HEK293T (cell line): Measurements from ENCODE around the gene NBPF19.
"Not testable (repeated sequence)": the region's sequence is repeated elsewhere in the genome, so short reads cannot be mapped to it uniquely, and the experiment has no call there.

ENCODE experiments used
- ARNT ChIP-seq: fragments of 450-650 bp; IDR thresholded peaks from 2 replicates; pipeline ENCODE4 v1.6.1; 2017; ENCODE audit warnings: mild to moderate bottlenecking
- BHLHE40 ChIP-seq: fragments of 450-650 bp; IDR thresholded peaks from 2 replicates; pipeline ENCODE4 v1.6.1; 2016; ENCODE audit warnings: mild to moderate bottlenecking, moderate library complexity, borderline replicate concordance
- ELF4 ChIP-seq: fragments of 450-650 bp; IDR thresholded peaks from 2 replicates; pipeline ENCODE4 v1.6.1; 2017; ENCODE audit warnings: antibody characterized with exemption
- FOXM1 ChIP-seq: fragments of 450-650 bp; IDR thresholded peaks from 2 replicates; pipeline ENCODE4 v1.6.1; 2017; ENCODE audit warnings: mild to moderate bottlenecking, borderline replicate concordance
- HDGF ChIP-seq: fragments of 450-650 bp; IDR thresholded peaks from 2 replicates; pipeline ENCODE4 v1.6.1; 2017; ENCODE audit warnings: antibody characterized with exemption, borderline replicate concordance
- SP1 ChIP-seq: fragments of 450-650 bp; IDR thresholded peaks from 2 replicates; pipeline ENCODE4 v1.6.1; 2017
- SUZ12 ChIP-seq: fragments of 450-650 bp; IDR thresholded peaks from 2 replicates; pipeline ENCODE4 v1.6.1; 2016; ENCODE audit warnings: mild to moderate bottlenecking

DNA sequence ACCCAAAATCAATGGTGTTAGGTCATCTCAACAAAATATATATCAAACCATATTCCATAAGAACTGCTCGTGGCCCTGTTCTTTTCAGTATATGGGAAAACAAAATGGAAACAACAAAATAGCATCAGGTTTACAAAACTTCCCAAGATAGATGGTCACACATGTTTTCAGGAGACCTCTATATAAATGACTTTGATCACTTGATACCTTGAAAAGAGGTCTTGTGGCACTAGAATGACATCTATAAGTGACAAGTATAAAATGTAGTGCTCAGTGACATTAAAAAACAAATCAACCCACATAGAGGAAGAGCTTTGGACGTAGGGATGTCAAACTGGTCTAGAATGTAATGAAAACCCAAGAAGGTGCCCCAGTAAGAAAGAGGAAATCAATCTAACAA is at the start of gene NBPF19:
- not testable (repeated sequence) for TF ChIP-seq FOXM1, SP1, BHLHE40, ELF4, ARNT, HDGF, SUZ12
